ENCODE data around the gene MTHFR. TPM values are rescaled to one million over a fixed set of nuclear protein-coding genes. Genes with fewer than 3 reads are reported as not detected.
"Not testable (repeated sequence)": the region's sequence is repeated elsewhere in the genome, so short reads cannot be mapped to it uniquely, and the experiment has no call there.

Gene MTHFR
- total RNA-seq, 1 donor from 2014 or later: 45.4 TPM

DNA sequence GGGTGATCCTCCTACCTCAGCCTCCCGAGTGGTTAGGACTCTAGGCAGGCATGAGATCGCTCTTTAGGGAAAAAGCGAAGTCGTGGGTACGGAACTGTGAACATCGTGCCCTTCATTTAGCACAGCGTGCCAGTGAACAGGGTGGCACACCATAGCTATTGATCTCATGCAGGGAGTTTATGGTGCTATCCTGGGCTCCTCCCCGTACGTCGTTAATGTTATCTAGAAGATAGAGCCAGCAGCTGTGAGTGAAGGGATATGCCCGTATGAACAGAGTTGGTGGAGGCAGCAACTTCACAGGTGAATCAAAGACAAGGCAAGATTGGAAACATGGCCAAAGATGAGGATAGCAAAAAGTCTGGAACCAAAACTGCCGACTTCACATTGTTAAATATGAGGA lies 11.4 kb upstream of the MTHFR start:
- TF ChIP-seq, protein P1, sequence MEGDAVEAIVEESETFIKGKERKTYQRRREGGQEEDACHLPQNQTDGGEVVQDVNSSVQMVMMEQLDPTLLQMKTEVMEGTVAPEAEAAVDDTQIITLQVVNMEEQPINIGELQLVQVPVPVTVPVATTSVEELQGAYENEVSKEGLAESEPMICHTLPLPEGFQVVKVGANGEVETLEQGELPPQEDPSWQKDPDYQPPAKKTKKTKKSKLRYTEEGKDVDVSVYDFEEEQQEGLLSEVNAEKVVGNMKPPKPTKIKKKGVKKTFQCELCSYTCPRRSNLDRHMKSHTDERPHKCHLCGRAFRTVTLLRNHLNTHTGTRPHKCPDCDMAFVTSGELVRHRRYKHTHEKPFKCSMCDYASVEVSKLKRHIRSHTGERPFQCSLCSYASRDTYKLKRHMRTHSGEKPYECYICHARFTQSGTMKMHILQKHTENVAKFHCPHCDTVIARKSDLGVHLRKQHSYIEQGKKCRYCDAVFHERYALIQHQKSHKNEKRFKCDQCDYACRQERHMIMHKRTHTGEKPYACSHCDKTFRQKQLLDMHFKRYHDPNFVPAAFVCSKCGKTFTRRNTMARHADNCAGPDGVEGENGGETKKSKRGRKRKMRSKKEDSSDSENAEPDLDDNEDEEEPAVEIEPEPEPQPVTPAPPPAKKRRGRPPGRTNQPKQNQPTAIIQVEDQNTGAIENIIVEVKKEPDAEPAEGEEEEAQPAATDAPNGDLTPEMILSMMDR (IDR thresholded peaks at IDR 0.05): no peak
- Histone ChIP-seq H3K4me1 (peaks cover 14% of the 10 kb centered on the region), H3K9me3 (no peaks in the 10 kb centered on the region), H3K4me3 (no peak overlapping the region), H3K27me3 (ENCODE audit: low read depth) (no peaks in the 10 kb centered on the region), H3K36me3 (peaks cover 83% of the 10 kb centered on the region), H3K27ac (no peak overlapping the region)
- intact Hi-C loops (cut with DNase I): no loop called here
- DNase-seq (no peak), ATAC-seq (no peak)

DNA sequence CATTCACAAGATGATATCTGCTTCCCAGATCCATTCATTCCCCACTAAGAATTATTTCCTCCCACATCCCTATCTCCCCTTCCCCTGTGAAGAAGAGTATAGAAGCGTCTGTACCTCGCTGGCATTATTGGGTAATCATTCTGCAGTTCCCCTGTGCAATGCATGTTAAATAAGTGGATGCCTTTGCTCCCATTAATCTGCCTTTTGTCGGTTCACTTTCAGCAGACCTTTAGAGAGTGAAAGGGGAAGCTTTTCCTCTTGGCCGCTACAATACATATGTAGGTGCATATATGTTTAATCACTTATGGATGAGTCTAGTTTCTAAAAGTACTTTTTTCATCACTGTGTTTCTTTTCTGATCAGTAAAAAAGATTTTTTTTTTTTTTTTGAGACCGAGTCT lies 7.3 kb upstream of the MTHFR start:
- H3K4me3 ChIP-seq: no peak overlapping the region
- no peaks in the 10 kb centered on the region for H3K9me3 ChIP-seq
- no peak overlapping the region for H3K27ac ChIP-seq
- TF ChIP-seq, protein P1 (IDR thresholded peaks at IDR 0.05): no peak
- ATAC-seq (no peak), DNase-seq (no peak)
- peaks cover 25% of the 10 kb centered on the region for H3K4me1 ChIP-seq
- H3K27me3 ChIP-seq (ENCODE audit: low read depth): no peaks in the 10 kb centered on the region
- peaks cover 78% of the 10 kb centered on the region for H3K36me3 ChIP-seq
- intact Hi-C loops (cut with DNase I): no loop called here

DNA sequence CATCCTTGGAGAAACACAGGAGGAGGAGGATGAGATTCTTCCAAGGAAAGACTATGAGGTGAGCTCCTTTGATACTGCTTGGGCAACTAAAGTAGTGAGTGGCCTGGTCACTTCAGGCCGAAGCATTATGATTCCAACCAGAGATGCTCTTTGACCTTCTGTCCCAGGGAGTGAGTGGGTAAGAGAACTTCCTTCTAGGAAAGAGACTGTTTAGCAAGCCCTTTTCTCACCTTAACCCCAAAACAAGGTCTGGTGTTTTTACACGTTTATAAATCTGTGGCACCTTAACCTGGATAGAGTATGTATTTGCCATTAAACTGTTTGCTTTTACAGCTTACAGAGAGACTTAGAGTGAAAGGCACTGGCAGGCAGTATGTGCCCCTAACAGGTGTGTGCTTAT lies 1.4 kb upstream of the MTHFR start:
- TF ChIP-seq, protein P1 (IDR thresholded peaks at IDR 0.05): no peak
- peaks cover 44% of the 10 kb centered on the region for H3K36me3 ChIP-seq
- H3K4me3 ChIP-seq: peak overlapping the region; percentile 82
- H3K4me1 ChIP-seq: peaks cover 57% of the 10 kb centered on the region
- intact Hi-C loops (cut with DNase I): no loop called here
- no peaks in the 10 kb centered on the region for H3K27me3 ChIP-seq (ENCODE audit: low read depth)
- DNase-seq (no peak), ATAC-seq (no peak)
- peak overlapping the region; percentile 96 for H3K27ac ChIP-seq
- no peaks in the 10 kb centered on the region for H3K9me3 ChIP-seq

DNA sequence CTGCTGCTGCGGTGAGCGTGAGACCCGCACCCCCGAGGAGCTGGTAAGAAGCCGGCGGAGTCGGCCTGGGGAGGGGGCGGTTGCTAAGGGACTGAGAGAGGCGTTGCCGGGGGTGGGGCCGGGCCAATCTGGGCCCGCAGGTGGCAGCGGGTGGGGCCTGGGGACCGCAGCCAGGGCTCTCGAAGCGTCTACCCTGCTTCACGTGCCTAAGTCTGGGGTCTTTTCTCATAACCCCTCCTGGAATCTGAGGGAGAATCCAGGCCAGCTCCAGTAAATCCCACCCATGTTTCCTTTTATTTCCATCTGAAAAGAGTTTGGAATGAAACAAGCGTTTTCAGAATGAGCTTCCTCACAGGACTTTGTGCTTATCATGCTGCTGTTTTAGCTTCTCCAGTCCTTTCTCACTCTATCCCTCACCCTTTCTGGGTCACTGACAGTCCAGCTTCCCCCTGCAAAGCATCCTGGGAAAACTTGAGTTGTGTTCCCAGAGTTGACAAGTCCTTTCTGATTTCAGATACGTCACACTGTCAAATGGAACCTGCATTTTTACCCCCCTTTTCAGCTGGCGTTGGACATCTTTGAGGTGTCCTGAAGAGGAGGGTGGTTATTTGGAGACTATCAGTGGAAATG lies 658 bp upstream of the MTHFR start:
- ATAC-seq (peak; percentile 60), DNase-seq (no peak)
- Histone ChIP-seq H3K4me1 (peaks cover 64% of the 10 kb centered on the region), H3K27ac (peak overlapping the region; percentile 96), H3K9me3 (no peaks in the 10 kb centered on the region), H3K27me3 (ENCODE audit: low read depth) (no peaks in the 10 kb centered on the region), H3K36me3 (peaks cover 39% of the 10 kb centered on the region), H3K4me3 (peak overlapping the region; percentile 82)
- TF ChIP-seq, protein P1 (IDR thresholded peaks at IDR 0.05): no peak
- intact Hi-C loops (cut with DNase I): no loop called here

DNA sequence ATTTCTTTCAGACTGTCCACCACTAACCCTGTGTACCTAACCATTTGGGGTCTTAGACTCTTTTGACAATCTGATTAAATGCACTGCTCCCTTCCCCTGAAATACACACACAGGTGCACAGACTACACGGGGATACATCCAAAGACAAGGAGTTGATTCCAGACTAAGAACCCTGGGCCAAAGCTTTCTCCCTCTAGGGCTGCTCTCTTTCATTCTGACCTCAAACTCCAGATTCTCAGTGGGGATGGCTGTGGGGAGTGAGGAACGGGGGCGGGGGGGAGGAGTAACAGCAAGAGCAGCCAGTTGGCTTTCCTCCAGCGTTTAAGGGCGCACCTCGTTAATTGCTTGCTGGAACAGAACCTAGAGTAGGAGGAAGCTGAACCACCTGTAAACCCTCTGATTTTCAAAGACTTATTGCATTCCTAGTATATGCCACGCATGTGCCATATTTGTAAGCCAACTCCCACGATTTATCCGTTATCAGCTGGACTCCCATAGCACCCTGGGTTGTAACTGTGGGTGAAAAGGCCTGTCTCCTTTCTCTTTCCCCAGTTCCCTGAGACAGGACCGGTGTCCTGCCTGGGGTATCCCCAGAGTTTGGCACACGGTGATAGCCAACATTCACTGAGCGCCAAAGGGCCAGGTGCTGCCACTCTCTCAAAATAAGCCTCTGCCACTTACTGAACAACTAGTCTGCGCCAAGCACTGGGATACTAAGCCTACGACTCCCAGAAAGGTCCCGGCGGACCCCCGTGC lies 920 bp downstream of the MTHFR start:
- ATAC-seq (peak; percentile 4 to 32), DNase-seq (peak; percentile 69)

DNA sequence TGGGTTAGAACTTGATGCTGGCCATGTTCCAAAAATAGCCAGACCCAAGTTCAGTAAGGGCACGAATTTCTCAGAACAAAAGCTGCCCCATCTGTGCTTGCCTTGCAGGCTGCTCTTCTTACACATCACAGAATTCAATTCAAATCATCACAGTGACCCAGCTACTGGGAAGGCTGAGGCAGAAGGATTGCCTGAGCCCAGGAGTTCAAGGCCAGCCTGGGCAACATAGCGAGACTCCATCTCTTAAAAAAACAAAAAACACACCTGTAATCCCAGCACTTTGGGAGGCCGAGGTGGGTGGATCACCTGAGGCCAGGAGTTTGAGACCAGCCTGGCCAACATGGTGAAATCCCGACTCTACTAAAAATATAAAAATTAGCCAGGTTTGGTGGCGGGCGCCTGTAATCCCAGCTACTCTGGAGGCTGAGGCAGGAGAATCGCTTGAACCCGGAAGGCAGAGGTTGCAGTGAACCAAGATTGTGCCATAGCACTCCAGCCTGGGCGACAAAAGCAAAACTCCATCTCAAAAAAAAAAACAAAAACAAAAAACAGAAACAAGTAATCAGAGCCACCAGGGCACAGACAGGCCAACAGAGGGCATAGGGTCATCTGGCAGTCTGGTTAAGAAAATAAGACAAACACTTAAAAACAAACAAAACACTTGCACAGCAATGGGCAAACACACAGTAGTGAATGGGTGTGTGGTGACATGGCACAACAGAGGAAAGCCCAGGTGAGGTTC lies 1.7 kb downstream of the MTHFR start:
- H3K27ac ChIP-seq: peak overlapping the region; percentile 96
- intact Hi-C loops (cut with DNase I); H3K27me3 ChIP-seq (ENCODE audit: low read depth); DNase-seq; H3K9me3 ChIP-seq: not testable (repeated sequence)
- H3K4me1 ChIP-seq: peaks cover 65% of the 10 kb centered on the region
- H3K4me3 ChIP-seq: peak overlapping the region; percentile 82
- peak in 1 of 2 donors; percentile 0 for ATAC-seq
- peaks cover 41% of the 10 kb centered on the region for H3K36me3 ChIP-seq

More for the DNA sequence above, 920 bp downstream of the MTHFR start:
- no peaks in the 10 kb centered on the region for H3K9me3 ChIP-seq
- no peaks in the 10 kb centered on the region for H3K27me3 ChIP-seq (ENCODE audit: low read depth)
- peaks cover 39% of the 10 kb centered on the region for H3K36me3 ChIP-seq
- H3K4me1 ChIP-seq: peaks cover 66% of the 10 kb centered on the region
- H3K27ac ChIP-seq: peak overlapping the region; percentile 96
- intact Hi-C loops (cut with DNase I): no loop called here
- TF ChIP-seq, protein P1 (IDR thresholded peaks at IDR 0.05): no peak
- H3K4me3 ChIP-seq: peak overlapping the region; percentile 82
